ENCODE results near the gene ADA.

ADA gene

DNA sequence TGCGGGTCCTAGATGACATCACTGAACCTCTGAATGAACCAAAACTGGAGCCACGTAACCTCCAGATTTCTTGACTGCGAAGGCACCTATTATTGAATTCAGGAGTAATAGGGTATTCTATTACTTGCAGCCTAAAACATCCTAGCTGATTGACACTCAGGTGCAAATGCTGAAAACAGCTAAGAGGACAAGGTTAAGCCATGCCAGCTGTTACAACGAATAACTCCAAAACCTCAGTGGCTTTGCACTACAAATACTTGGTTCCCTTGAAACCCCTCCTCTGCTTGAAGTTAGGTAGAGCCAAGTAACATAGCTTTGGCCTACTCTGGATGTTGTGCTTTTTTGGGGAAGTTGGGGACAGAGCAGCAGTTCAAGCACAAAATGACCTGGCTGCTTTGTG, 42.7 kb upstream of the ADA start:
- TF ChIP-seq, protein P1, sequence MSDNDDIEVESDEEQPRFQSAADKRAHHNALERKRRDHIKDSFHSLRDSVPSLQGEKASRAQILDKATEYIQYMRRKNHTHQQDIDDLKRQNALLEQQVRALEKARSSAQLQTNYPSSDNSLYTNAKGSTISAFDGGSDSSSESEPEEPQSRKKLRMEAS (IDR thresholded peaks at IDR 0.05; ENCODE audit: low read depth, low read length) = no peak
- H3K4me3 ChIP-seq (ENCODE audit: low read depth, low read length) = no peak overlapping the region
- DNase-seq (ENCODE audit: low read depth) = no peak

DNA sequence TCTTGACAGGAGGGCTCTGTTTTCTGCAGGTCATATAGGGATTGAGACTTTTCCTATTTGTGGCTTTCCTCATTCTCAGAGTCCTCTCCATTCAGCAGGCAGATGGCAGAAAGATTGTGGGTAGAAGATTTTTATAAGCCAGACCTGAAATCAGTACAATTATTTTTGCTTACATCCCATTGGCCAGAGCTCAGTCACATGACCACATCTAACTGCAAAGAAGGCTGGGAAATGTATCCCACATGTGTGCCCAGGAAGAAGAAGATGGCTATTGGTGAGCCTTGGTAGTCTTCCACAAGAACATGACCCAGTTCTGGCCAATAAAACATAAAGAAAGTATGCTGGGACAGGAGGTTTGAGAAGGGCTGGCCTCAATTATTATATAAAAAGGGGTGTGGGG, 42.1 kb upstream of the ADA start:
- no peak overlapping the region for H3K4me3 ChIP-seq (ENCODE audit: low read depth, low read length)
- TF ChIP-seq, protein P2, sequence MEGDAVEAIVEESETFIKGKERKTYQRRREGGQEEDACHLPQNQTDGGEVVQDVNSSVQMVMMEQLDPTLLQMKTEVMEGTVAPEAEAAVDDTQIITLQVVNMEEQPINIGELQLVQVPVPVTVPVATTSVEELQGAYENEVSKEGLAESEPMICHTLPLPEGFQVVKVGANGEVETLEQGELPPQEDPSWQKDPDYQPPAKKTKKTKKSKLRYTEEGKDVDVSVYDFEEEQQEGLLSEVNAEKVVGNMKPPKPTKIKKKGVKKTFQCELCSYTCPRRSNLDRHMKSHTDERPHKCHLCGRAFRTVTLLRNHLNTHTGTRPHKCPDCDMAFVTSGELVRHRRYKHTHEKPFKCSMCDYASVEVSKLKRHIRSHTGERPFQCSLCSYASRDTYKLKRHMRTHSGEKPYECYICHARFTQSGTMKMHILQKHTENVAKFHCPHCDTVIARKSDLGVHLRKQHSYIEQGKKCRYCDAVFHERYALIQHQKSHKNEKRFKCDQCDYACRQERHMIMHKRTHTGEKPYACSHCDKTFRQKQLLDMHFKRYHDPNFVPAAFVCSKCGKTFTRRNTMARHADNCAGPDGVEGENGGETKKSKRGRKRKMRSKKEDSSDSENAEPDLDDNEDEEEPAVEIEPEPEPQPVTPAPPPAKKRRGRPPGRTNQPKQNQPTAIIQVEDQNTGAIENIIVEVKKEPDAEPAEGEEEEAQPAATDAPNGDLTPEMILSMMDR (IDR thresholded peaks at IDR 0.05; ENCODE audit: low read depth, low read length) = no peak
- TF ChIP-seq, protein P1 (IDR thresholded peaks at IDR 0.05; ENCODE audit: low read depth, low read length) = no peak
- TF ChIP-seq POLR2A (IDR thresholded peaks at IDR 0.05; ENCODE audit: extremely low read depth, insufficient read length) (no peak), MYC (IDR thresholded peaks at IDR 0.05; ENCODE audit: low read depth, low read length) (no peak)
- no peak for DNase-seq (ENCODE audit: low read depth)

DNA sequence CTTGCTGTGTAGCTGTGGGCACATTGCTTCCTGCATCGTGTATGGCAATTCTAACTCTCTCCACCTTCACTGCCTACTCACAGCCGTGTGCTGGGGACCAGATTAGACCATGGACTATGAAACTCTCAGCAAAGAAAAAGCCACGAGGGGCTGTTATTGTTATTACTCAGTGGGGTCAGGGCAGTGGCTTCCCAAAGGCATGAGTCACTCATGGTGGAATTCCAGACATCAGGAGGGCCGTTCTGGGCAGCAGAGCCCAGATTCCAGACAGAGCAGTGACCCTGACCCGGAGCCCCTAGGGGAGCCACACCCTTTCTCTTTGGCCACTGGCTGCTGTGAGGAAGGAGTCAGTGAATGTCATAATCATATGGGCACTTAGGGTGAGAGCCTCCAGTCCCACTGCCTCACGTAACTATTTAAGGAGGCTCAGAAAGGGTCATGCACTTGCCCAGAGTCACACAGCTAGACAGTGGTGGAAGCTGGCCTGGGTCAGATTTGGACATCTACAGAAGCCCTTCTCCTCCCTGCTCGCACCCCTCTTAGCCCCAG, 41.5 kb upstream of the ADA start:
- TF ChIP-seq MYC (IDR thresholded peaks at IDR 0.05; ENCODE audit: low read depth, low read length) = no peak
- H3K4me3 ChIP-seq (ENCODE audit: low read depth, low read length) = no peak overlapping the region
- no peak for DNase-seq (ENCODE audit: low read depth)

DNA sequence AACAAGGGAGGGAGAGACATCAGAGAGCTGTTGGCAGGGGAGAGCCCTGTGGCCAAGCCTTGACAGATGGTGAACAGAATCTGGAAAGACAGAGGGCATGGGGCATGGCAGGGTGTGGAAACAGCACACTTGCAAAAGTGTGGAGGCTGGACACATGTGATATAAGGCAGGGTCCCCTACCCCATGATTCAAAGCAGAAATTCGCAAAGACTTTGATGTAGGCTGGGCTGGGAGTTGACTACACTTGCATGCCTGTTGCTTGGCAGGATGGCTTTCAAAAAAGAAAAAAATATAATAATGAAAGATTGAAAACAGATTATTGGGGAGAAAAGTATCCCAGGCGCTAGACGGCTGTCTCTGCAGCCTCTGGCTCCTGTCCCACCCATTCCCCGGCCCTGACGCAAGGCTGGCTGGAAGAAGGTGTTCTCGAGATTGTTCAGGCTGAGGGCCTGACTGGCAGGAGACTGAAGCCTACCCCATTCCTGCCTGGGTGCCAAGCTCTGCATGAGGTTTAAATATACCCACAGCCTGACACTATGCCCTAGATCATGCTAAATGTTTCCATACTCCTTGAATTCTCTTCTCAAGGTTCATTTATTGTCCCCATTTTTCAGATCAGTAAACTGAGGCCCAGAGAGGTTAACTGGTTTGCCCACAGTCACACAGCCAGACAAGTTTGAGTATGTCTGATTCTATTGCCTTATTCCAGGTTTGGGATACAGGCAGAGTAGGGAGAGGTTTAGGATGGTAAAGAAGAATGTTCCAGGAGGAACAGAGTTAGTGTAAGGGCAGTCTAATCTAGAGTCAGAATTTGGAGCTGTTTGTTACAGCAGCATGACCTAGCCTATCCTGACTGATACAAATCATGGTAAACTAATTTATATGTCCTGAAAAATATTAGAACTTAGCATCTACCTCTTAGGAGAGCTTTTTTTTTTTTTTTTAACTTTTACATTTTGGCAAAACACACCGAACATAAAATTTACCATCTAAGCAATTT, 40.2 kb upstream of the ADA start:
- DNase-seq (ENCODE audit: low read depth) = no peak
- H3K4me3 ChIP-seq (ENCODE audit: low read depth, low read length) = no peak overlapping the region
- TF ChIP-seq, protein P1 (IDR thresholded peaks at IDR 0.05; ENCODE audit: low read depth, low read length) = no peak
- TF ChIP-seq, protein P2 (IDR thresholded peaks at IDR 0.05; ENCODE audit: low read depth, low read length) = no peak
- no peak for TF ChIP-seq MYC (IDR thresholded peaks at IDR 0.05; ENCODE audit: low read depth, low read length)
- no peak for TF ChIP-seq POLR2A (IDR thresholded peaks at IDR 0.05; ENCODE audit: extremely low read depth, insufficient read length)

DNA sequence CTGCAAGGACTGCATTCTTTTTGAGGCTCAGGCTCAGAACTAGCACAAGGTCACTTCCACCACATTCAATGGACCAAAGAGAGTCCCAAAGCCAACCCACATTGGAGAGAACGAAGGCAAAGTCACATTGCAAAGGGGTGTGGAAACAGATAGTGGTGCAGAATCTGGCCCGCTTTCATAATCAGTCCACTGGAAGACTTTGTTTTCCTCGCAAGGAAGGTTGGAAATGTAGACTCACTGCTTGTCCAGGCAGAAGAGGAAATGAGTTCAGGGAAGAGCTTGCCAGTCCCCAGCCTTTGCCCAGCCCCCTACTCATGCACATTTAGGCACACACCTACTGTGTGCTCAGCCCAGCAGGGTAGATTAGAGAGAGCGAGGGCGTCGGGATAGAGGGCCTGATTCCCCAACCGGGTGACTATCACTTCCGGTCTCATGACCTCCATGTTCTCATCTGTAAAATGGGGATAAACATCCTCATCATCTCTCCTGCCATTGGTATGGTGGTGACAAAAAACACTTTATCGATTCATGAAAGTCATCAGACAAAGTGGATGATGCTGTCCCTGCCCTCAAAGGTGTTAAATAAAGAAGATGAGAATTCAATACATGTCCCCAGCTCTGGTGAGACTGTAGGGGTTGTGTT, 39.4 kb upstream of the ADA start:
- no peak overlapping the region for H3K4me3 ChIP-seq (ENCODE audit: low read depth, low read length)
- no peak for DNase-seq (ENCODE audit: low read depth)
- TF ChIP-seq, protein P1 (IDR thresholded peaks at IDR 0.05; ENCODE audit: low read depth, low read length) = no peak
- TF ChIP-seq, protein P2 (IDR thresholded peaks at IDR 0.05; ENCODE audit: low read depth, low read length) = no peak
- TF ChIP-seq MYC (IDR thresholded peaks at IDR 0.05; ENCODE audit: low read depth, low read length) = no peak
- TF ChIP-seq POLR2A (IDR thresholded peaks at IDR 0.05; ENCODE audit: extremely low read depth, insufficient read length) = no peak

DNA sequence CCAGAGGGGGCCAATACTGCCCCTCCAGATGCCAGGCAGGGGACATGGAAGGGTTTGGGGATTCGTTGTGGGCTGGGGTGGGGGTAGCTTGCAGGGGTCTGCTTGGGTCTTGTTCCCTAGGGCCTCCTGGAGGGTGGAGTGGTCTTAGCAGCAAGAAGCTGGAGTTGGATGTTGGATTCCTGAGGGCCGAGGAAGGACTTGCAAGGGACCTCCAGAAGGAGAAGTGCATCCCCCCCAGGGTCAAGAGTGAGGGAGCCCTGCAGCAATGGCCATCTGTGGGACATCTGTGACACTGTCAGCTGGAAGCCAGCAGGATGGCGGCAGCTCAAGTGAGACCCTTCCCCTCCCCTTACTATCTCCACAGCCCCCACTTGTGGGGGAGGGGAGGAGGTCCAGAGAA, 38.3 kb upstream of the ADA start:
- DNase-seq (ENCODE audit: low read depth) = no peak
- TF ChIP-seq, protein P1 (IDR thresholded peaks at IDR 0.05; ENCODE audit: low read depth, low read length) = no peak
- TF ChIP-seq MYC (IDR thresholded peaks at IDR 0.05; ENCODE audit: low read depth, low read length) (no peak), POLR2A (IDR thresholded peaks at IDR 0.05; ENCODE audit: extremely low read depth, insufficient read length) (no peak)
- TF ChIP-seq, protein P2 (IDR thresholded peaks at IDR 0.05; ENCODE audit: low read depth, low read length) = no peak
- no peak overlapping the region for H3K4me3 ChIP-seq (ENCODE audit: low read depth, low read length)
